Ureter (tissue), 1 donor: ENCODE results near the gene CLSTN3. TPM values are rescaled to one million over a fixed set of nuclear protein-coding genes. Genes with fewer than 3 reads are reported as not detected.
A peak's percentile ranks its signal among the peaks of the same experiment; 100 is the strongest.
"Not testable (repeated sequence)": the region's sequence is repeated elsewhere in the genome, so short reads cannot be mapped to it uniquely, and the experiment has no call there.

Source experiments
- DNase-seq: peaks from one replicate; pipeline ENCODE4 v3.0.0-alpha.2; 2020; ENCODE audit warnings: low spot score
- total RNA-seq: library from RNA; stranded (reverse); gene quantifications from one replicate; pipeline ENCODE4 v1.2.4, GENCODE V29; 2023
- donor health status: DM: yes; HTN: yes; CAD: no.

The CLSTN3 gene
- total RNA-seq, 1 donor from 2014 or later: 48.2 TPM

DNA sequence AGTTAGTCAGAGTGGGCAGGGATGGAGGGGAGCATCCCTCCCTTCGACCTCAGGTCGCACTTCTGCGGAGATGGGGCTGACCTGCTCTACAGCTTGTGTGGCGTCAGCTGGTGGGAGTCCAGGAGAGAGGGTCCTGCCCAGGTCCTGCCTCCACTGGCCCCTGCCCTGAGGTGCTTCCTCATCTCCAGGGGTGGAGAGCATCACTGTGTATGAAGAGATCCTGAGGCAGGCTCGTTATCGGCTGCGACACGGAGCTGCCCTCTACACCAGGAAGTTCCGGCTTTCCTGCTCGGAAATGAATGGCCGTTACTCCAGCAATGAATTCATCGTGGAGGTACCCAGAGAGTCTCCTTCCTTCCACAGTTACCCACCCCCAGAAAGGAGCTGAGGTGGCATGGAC lies 20.2 kb downstream of the CLSTN3 start:
- DNase-seq: no peak

DNA sequence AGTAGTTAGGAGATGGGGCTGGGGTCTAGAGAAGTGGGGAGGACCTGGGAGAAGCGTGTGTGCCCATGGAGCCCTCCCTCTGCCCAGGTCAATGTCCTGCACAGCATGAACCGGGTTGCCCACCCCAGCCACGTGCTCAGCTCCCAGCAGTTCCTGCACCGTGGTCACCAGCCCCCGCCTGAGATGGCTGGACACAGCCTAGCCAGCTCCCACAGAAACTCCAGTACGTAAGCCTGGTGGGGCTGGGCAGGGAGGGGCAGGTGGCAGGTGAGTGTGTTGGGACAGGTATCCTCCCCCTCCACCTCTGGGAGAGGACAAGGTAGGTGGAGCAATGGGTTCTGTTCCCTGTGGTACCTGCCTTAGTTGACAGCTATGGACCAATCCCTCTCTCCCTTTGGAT lies 20.7 kb downstream of the CLSTN3 start:
- DNase-seq: no peak

DNA sequence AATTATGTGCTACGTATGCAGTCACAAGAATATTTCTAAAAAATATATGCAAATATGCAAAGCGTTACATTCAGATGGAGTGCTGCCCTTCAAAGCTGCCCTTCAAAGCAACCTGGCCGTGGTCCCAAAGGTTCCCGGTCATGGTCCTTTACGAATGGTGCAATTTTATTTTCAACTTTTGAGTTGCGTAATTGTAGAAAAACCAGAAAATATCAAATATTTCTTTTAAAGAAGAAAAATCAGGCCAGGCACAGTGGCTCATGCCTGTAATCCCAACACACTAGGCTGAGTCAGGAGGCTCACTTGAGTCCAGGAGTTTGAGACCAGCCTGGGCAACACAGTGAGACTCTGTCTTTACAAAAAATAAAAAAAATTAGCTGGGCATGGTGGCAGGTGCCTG lies 21.4 kb downstream of the CLSTN3 start:
- no peak for DNase-seq

DNA sequence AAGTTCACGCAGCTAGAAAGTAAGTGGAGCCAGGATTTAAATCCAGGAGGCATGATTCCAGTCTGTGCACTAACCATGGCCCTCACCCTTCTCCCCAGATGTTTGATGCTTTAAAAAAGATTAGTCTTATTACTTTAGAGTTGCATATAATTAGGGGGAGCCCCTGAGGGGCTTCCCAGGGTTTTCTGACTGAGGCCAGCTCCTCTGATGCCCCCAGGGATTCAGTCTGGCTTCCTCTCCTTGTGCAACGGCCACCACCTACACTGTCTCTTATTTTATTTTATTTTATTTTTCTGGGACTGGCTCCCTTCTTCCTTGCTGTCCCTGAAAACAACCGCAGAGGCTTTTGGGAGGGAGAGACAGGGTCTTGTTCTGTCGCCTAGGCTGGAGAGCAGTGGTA lies 22.6 kb downstream of the CLSTN3 start:
- DNase-seq: no peak

DNA sequence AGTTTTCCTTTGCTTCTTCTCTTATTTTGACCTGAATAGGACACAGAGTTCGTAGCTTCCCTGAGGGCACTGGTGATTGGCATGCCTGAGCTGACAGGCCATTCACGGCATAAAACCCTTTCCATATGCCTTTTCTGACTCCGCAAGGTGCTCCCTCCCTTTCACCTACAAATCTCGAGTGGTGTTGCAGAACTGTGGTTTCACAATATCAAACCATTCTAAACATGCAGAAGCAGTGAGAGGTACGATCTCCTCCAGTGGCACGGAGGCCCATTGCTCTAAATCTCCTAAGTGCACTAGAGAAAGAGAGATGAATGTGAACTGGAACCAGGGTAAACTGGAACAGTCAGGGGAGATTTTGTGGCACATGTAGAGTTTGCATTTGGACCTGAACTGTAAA lies 23.9 kb downstream of the CLSTN3 start:
- no peak for DNase-seq

DNA sequence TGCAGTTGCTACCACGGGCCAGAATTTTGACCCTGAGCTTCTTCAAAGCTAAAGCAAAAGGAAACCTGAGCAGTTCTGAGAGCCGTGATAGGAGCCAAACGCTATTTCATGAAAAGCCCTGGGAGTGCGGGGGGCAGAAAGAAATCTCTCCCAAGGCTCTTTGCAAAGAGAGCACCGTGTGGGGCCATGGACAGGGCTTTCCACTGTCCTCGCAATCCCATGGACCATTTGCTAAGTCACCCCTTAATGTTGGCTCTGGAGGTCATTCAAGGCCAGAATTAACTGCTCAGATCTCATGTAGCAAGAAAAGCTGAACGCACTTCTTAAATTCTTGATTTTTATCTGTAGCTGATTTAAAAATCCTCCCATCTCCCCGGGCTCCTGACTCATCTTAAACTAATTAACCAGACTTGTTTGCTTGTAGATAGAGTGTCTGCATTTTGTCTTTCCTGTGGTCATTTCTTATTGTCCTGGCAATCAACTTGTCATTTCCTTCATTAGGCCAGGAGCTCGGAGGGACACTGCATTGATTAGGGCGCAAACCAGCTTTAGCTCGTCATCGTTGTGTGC lies 24.8 kb downstream of the CLSTN3 start:
- DNase-seq: no peak

DNA sequence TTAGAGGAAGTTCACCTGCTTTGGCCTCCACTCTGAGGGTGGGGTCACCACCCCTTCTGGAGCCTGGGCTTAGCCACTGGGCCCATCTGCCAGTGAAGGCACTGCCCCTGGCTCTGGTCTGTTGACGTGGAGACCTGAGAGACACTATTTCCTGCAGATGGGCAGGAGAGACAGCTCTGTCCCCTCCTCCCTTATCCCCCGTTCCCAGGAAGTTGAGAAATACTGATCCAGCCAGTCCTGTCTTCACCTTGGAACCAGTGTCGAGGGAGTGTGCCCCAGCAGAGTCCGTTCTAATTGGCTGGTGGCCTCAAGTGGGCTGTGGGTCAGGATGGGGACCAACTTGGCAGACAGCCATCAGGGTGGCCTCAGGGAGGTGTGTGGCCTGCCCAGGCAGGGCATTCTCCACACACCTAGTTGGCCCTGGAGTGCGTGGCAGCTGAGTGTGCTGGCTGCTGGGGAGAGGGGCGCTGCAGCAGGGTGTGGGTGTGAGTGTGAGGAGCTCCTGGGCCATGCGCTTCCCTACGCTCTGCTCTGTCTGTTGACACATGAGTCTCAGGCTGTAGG lies 25.4 kb downstream of the CLSTN3 start:
- peak; percentile 88 for DNase-seq

DNA sequence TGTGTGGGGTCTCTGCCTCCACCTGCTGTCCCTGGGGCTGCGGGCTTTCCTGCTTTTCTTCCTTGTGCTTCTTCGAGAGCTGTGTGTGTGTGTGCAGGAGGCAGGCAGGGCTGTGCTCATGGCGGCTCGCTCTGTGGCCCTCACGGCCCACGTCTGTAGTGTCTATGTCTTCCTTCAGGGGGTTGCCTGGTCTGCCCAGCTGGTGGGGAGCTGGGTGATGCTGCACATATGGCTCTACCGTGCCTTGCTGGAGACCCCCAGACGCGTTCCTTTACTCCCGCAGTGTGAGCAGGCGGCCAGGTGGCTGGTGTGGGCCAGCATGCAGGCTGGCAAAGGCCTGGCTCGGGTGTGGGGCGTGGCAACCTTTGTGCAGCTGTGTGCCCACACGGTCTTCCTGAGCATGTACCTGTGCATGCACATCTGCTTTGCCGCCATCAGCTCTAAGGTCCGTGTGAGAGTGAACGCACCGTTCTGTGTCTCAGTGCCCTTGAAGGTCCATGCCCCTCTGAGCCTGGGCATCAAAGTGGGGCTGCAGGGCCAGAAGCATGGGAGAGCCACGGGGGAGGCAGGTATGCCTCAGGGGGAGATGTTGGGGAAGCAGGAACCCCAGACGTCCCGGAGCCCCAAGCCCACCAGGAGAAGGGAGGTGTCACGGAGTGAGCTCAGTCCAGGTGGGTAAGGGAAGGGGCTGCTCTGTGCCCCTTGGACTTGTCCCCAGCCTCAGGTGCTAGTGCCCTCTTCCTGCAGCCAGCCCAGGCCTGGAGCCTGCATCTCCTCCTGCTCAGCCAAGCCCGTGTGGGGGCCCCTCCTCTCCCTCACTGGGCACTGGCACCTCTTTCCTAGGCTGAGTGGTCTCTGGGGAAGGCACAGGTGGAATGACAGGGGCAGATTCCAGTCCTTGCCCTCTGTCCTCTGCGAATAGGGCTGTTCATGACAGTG lies 26.4 kb downstream of the CLSTN3 start:
- DNase-seq: no peak

DNA sequence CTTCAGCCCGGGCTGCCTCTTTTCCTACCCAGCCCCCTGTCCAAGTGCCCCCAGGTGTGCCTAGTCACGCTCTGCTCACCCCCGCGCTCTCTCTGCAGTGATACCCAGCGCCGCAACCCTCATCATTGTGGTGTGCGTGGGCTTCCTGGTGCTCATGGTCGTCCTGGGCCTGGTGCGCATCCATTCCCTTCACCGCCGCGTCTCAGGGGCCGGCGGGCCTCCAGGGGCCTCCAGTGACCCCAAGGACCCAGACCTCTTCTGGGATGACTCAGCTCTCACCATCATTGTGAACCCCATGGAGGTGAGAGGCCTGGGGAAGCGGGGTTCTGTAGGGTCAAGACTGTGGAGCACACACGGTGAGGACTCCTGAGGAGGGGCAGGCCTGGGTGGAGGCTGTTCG lies 27.2 kb downstream of the CLSTN3 start:
- DNase-seq: no peak

DNA sequence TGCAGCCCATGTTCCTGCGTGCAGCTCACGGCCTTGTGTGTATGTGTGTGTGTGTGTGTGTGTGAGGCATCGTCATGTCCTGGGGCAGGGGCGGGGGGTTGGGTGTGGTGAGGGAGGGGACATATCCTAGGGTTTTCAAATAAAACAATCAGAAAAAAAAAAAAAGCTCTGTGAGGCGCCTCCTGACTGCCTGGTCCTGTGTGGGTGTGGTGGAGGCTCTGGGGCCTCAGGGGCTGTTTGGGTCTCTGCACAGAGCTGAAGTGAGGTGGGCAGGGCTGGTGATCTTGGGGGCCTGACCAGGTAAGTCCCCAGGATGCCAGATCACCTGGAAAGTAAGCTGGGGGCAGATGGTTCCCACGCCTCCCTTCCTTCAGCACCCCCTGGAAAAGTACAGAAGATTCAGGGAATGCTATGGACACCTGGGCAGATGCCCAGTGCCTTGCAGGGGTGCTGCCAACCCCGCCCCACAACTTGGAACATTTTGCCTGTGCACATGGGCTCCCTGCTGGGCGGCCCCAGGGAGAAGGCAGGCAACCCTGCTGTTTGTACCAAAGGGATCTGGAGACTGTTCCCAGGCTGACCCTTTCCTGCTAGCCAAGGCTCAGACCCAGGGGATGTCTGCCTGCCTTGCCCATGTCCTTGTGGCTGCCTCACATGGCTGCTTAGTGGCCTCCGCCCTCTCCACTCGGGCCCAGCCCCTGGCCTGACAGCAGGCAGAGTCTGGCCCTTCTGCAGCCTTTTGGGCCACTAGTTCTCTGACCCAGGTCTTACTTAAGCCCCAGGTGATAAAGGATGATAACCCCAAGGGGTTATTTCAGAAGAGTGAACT lies 28.8 kb downstream of the CLSTN3 start:
- no peak for DNase-seq

DNA sequence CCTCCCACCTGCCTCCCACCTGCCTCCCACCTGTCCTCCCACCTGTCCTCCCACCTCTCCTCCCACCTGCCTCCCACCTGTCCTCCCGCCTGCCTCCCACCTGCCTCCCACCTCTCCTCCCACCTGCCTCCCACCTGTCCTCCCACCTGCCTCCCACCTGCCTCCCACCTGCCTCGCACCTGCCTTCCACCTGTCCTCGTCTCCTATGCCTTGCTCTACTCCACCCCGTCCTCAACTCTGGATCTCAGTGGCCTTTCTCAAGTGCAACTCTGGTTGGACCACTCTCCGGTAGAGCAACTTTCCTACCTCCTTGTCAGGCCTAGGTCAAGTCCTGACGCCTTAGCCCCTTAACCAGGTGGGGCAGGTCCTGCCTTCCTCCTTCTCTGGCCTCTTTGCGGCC lies 30.0 kb downstream of the CLSTN3 start:
- DNase-seq: no peak

DNA sequence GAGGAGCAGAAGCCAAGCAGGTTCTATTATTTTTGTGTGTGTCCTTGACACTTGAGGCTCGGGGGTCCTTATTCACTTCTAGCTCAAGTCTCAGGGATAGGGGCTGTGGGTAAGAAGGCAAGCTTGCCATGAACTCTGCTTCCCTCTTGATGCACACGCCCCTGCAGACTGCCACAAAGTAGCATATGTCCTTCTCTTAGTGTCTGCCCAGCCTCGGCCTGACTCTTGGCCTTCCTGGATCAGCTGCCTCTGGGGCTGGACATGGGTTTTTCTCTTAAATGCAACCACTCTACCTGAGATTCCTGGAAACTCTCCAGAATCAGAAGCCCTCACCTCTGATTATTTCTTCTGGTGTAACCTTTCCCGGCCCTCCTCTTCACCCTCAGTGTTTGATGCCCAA lies 31.2 kb downstream of the CLSTN3 start:
- no peak for DNase-seq

DNA sequence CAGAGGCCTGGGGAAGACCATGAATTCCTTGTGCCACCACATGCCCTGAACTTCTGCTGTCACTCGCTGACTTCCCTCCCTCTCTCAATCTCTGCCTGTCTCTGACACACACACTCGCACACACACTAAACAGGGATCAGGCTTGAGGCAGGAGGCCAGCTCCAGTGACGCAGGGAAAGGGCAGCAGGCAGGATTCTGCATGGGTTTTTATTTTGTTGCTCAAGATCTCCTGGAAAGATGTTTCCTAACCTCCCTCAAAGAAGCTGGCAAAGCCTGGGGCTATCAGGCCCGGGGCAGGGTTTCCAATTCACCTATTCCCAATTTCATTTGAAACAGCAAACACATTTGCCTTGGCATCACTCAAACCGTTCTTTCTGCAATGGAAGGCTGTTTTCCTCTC lies 31.6 kb downstream of the CLSTN3 start:
- DNase-seq: no peak

DNA sequence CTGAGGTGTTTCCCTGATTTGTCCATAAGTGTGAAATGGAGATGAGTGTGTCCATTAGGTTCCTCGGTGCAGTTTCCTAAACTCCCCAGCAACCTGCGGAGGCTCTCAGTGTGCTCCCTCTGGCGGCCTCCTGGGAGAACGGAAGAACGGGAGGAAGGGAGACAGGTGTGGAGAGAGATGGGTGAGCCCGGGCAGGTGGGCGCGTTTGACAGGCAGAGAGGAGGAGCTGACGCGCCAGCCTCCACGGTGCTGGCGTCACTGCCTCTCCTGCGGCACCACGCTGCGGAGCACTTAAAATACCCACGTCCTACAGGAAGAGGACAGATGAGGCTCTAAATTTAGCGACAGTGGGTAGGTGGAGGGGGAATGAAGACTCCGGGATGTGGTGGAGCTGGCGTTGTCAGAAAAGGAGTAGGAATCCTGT lies 32.5 kb downstream of the CLSTN3 start:
- DNase-seq: no peak

DNA sequence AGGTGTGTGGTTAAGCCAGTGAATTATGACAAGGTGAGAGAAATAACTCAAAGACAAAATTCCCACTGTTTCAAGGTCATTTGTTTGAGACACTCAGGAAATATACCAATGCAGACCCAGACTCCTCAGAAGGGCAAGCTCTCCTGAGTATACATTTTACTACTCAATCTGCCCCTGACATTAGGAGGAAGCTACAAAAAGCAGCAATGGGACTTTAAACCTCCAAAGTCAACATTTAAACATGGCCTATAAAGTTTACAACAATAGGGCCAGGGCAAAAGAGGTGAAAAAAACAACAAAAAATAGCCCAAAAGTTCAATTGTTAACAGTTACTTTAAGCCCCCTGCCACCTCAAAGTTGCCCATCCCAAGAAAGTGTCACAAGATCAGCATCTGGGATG lies 39.8 kb downstream of the CLSTN3 start:
- DNase-seq: no peak

DNA sequence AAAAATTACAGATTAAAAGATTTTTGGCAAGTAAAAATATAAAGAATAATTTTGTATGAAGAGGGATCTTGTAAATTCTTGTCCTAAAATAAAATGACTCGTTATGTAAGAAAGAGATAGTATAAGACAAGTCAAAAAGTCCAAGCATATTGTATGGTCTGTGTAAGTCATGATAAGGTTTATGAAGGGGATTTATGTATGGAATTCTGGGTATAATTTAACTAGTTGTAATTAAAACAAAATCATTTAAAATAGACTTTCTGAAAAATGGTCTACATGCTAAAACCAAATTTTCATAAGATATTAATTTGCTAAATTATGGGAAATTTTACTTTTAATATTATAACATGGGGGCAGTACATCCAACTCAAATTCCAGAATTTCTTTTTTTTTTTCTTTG lies 41.7 kb downstream of the CLSTN3 start:
- no peak for DNase-seq

DNA sequence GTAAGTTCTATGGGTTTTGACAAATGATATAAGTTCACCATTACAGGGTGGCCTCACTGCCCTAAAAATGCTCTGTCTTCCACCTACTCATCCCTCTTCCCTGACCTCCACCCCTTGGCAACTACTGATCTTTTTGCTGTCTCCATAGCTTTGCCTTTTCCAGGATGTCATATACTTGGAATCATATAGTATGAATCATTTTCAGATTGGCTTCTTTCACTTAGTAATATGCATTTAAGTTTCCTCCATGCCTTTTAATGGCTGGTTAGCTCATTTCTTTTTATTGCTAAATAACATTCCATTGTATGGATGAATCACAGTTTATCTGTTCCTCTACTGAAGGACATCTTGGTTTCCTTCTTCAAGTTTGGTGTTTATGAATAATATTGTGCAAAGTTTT lies 45.3 kb downstream of the CLSTN3 start:
- no peak for DNase-seq

DNA sequence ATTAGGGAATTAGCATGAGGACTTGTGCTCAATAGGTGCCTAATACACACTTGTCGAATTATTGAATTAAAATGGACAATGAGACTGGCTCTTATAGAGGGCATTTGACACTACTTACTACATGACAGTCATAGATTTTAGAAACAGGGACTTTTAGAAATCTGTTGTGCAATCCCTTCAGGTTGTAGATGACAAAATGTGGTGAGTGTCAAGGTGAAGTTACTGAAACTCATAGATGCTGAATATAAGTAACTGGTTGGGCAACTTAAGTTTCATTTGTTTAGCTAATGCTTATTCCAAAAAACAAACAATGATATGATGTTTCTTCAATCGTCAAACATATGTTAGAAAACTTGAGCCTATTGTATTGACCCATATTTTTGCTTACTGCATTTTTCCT lies 46.4 kb downstream of the CLSTN3 start:
- DNase-seq: no peak

DNA sequence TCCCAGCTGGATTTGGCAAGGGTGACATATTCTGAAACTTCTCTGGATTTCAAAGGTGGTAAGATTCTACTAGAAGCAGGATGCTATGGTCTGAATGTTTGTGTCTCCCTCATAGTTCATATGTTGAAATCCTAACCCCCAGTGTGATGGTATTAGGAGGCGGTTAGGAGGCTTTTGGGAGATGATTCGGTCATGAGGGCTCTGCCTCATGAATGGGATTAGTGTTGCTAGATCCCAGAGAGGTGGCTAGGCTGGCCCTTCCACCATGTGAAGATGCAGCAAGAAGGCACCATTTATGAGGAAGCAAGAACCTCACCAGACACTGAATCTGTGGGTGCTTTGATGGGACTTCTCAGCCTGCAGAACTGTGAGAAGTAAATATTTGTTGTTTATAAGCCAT lies 48.3 kb downstream of the CLSTN3 start:
- no peak for DNase-seq

DNA sequence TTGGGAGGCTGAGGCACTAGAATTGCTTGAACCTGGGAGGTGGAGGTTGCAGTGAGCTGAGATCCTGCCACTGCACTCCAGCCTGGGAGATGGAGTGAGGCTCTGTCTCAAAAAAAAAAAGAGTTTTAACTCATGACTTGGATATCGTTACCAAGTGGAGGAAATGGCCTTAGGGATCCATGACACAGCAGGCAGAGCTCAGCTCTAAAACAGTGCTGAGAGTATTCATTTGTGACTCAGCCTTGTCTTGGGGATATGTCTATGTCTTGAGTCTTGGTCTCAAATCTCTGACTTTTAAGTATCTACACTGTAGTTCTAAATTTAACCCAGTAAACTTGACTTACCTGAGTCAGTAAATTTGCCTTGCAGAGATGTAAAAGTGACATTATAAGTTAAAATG lies 50.5 kb downstream of the CLSTN3 start:
- no peak for DNase-seq

DNA sequence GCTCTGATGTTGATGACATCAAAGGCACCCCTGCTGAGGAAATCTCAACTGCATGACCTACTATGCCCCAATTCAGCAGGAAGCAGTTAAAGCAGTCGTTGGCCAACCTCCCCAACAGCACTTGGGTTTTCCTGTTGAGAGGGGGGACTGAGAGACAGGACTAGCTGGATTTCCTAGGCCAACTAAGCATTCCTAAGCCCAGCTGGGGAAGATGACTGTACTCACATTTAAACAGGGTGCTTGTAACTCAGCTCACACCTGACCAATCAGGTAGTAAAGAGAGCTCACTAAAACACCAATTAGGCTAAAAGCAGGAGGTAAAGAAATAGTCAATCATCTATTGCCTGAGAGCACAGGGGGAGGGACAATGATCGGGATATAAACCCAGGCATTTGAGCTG lies 55.9 kb downstream of the CLSTN3 start:
- not testable (repeated sequence) for DNase-seq
